ENCODE data around the gene KCNQ1.

Gene KCNQ1

DNA sequence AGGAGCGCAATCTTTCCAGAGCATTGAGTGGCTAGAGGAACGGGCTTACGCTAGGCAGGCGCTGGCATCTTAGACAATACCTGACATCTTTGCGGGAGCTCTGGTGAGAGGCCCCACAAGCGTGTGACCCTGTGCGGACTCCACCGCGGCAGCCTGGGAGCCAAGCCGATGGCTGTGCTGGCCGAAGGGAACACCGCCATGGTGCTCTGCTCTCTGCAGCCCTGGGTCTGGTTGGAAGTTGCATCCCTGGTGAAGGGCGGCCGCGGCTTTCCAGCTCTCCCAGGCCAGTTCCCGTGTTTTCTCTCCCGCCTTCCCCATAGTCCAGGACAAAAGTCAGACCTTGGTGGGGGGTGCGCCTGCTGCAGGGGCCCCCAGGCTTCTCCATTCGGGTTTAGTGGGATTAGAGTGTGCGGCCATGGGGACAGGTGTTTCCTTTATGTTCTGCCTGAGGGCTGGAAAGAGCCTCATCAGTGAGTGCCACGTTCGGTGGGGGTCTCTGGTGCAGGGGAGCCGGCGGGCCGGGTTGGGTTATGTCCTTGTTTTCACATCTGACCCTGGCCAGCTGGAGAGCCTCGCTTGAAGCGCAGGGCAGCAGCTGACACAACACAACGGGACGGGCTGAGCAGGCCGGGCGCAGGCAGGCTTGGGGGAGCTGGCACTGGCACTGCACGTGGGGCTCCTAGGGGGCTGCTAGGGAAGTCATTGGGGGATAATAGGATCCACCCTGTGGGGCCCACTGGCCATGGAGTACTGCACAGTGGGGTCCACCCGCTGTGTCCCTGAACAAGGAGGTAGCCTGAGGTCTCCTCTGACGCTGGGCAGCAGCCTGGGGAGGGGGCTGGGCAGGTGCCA is 94.8 kb downstream of the KCNQ1 start:
- no peak for DNase-seq

- DNase-seq: no peak
These were observed 95.6 kb downstream of the KCNQ1 start for GRCh38 chr11:2540223-2540991.

DNA sequence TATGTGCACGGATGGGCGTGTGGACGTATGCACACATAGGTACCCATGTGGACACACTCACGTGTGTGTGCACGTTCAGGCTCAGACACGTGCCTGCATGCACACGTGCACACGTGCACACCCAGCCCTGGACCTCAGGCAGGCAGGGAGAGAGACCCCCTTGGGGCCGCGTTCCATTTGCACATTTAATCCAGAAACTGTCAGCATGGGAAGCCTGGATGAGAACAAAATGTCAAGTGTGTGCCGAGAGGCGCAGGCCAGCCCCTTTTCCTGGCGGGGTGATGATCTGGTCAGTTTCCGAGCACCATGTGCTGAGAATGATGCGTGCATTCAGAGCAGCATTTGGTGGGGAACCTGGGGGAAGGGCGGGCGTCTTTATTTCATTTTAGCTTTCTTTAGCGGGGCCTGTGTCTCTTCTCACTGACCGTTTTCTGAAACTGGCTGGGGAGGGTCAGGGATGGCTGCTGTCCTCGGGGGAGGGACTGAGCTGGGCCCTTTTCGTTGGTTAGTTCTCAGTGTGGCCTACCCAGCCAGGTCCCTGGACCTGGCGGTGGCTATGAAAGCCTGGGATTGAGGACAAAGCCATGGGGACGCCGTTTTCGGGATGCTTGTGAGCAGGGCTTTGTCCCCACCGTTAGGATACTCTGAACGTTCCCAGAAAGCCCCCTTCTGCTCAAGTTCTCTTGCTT is 96.3 kb downstream of the KCNQ1 start:
- DNase-seq: no peak

GRCh38 chr11:2541881-2542361 is 97.1 kb downstream of the KCNQ1 start:
- DNase-seq: no peak

DNA sequence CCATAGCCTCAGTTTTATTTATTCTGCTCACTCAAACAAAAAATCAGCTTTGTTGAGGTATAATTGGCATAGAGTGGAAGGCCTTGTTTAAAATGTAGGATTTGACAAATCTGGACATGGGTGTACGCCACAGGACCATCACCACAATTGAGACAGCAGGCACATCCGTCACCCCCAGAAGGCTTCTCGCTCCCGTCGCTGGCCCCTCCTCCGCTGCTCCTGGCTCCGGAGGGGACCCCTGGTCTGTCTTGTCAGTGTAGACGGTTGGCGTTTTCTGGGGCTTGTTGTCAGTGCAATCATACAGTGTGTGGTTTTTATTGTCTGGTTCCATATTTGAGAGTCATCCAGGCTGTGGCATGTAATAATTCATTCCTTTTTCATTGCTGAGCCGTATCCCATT is 97.6 kb downstream of the KCNQ1 start:
- no peak for DNase-seq

DNA sequence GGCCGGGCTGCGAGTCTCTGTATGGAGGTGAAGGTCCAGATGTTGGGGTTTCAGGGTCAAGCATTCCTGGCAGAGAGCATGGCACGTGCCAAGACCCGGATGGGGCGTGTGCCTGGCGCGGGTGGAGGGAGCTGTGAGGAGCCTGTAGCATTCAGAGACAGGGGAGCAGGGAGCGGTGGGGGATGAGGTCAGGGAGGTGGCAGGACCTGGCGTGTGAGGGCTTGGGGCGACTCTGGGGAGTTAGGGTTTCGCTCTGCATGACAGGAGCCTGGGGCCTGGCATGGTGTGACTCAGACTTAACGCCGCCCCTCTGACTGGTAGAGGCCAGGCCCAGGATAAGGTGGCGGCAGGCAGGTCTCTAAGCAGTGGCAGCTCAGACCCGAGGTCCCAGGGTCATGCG is 103.0 kb downstream of the KCNQ1 start:
- DNase-seq: no peak

DNA sequence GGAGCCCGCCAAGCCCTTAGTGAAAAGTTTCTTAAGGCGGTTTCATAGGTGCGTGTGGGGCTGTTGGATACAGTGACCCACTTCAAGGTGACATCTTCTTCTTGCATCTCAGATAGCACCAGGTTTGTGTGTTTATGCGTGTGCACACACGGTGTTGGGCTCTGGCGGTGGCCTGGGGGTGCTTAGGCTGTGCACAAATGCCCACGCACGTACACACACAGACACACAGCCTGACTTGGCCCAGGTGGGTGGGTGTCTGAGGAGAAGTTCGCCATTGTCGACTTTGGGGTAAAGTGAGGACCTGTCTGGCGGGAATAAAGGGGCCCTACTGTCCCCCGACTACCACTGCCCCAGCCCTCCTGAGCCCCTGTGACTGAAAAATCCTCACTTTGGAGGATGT is 103.8 kb downstream of the KCNQ1 start:
- no peak for DNase-seq

GRCh38 chr11:2549080-2549479 is 104.3 kb downstream of the KCNQ1 start:
- no peak for DNase-seq

DNA sequence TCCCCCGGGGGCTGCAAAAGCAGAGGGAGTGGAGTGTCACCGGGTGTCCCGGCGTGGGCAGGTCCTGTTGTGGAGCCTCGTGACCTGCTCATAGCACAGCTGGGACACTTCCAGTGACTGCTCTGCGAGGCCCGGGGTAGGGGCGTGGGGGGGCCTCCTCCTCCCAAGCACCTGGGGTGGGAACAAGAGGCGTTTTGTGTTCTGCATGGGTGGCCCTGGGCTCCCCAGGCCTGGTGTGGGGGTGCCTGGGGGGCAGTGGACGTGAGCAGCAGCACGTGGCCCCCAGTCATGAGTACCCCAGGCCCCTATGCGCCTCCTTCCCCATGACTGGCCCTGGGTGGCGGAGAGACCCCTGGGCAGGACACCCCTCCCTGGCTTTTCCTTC is 104.7 kb downstream of the KCNQ1 start:
- no peak for DNase-seq

- DNase-seq: no peak
These were observed 105.2 kb downstream of the KCNQ1 start for GRCh38 chr11:2549876-2550605.

- DNase-seq: no peak
These were observed 105.8 kb downstream of the KCNQ1 start for GRCh38 chr11:2550606-2550970.

GRCh38 chr11:2551131-2551530 is 106.3 kb downstream of the KCNQ1 start:
- no peak for DNase-seq

DNA sequence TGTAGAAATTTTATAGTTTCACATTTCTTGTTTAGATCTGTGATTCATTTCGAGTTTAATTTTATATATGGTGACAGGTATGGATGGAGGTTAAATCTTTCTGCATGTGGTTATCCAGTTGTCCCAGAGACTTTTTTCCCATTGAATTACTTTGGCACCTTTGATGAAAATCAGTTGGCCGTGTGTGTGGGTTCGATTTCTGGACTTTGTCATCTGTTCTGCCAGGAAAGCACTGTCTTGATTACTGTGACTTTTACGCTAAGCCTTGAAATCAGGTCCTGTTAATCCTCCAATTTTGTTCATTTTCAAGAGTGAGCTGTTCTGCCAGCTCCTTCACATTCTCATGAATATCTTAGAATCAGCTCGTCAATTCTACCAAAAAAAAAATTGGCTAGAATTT is 107.4 kb downstream of the KCNQ1 start:
- no peak for DNase-seq

DNA sequence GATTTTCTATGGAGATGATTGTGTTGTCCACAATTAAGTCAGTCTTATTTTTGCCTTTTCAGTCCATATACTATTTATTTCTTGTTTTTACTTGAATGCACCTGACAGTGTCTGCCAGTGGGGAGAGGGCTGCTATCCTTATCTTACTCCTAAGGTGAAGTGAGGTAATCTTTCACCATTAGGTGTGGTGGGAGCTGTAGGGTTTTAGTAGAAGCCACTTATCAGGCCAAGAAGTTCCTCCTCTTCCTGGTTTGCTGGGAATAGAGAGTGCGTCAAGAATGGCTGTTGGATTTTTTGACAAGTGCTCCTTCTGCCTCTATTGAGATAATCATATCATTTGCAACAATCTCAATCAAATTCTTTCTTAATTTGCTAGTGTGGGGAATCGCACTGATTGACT is 108.4 kb downstream of the KCNQ1 start:
- DNase-seq: no peak

DNA sequence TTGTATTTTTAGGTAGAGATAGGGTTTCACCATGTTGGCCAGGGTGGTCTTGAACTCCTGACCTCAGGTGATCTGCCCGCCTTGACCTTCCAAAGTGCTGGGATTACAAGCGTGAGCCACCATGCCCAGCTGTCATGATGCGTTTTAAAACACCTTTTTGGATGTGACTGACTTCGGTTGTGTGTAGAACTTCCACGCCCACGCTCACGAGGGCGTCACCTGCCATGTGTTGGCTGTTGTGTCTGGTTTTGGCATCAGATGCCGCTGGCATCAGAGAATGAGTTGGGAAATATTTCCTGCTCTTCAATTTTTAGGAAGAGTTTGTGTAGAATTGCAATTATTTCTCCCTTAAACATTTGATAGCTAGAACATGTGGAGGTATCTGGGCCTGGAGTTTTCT is 109.1 kb downstream of the KCNQ1 start:
- no peak for DNase-seq

DNA sequence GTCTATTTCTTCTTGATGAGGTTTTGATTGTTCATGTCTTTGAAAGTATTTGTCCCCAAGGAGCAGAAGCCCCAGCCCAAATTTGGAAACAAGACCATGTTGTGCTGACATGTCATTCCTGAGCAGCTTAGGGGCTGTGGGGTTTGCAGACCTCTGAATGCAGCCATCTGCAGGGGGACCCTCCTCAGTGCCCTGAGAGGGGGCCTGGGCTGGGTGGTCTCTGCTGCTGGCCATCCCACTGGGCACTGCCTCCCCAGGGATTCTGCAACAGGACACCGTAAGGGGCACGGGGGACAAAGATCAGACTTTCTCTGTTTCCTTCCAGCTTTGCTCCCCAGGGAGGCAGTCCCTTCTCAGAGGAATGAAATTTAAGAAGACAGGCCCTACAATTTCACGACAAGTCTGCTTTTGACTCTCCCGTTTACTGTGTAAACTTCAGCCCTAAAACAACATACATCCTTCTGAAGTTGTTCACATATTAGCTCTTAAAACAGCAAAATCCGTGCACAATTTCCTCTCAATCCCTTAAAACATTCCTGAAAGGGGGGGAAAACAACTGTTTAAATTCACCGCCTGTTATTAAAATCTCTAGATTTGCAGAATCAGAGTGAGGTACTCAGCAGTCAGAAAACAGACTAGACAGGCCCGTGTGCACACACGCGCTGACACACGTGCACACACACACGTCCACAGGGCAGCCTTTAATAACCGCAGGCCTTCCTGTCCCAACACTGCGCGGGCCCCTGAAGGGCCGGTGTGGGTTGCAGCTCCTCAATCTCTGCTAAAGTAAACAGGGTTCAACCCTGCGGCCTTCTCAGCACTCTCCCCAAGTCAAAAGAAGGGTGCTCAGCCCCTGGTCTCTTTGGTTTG is 109.8 kb downstream of the KCNQ1 start:
- no peak for DNase-seq

DNA sequence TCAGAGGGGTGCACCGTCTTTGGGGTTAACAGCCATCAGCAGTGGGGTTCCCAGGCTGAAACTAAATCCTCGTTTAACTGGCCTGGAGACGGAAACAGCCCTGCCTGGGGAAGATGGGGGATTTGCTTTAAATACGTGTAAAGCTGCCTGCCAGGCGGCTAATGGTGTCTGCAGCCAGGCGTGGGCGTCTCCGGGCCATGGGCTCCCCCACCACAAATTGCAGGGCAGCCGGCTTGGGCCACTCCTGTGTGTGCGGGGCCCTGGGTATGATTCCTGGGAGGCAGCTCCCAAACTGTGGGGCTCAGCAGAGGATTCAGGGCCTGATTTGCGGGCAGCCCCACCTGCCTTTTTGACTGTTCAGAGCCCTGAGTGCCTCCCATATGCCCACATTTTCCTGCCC is 110.5 kb downstream of the KCNQ1 start:
- no peak for DNase-seq

DNA sequence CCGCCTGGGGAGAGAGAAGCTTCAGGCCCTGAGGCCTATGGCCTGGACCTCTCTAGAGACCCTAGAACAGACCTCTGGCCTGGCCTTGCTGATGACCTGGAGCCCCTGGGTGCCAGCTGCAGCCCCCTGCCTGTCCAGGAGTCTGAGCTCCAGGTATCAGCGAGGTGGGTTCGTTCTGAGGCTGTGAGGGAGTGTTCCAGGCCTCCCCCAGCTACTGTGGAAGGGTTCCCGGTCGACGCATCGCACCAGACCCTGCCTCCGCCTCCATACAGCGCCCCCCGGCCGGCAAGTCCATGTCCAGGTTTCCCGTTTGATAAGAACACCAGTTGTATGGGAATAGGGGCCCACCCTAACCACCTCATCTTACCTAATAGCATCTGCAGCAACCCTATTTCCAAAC is 111.1 kb downstream of the KCNQ1 start:
- no peak for DNase-seq

DNA sequence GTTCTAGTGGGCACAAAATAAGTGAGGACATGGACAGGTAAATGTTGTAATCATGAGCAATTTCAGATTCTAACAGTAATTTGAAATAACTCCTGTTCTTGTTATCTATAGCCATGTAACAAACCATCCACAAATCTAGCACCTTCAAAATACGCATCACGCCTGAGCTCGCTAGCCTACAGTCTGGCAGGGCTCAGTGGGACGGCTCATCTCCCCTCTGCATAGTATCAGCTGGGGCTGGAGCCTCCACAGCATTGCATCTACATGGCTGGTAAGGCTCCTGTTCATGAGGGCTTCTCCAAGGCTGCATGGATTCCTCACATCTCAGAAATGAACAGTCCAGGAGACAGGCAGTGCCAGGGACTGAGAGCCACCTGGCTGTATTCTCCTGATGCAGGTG is 112.6 kb downstream of the KCNQ1 start:
- DNase-seq: no peak

GRCh38 chr11:2558397-2558796 is 113.6 kb downstream of the KCNQ1 start:
- no peak for DNase-seq

DNA sequence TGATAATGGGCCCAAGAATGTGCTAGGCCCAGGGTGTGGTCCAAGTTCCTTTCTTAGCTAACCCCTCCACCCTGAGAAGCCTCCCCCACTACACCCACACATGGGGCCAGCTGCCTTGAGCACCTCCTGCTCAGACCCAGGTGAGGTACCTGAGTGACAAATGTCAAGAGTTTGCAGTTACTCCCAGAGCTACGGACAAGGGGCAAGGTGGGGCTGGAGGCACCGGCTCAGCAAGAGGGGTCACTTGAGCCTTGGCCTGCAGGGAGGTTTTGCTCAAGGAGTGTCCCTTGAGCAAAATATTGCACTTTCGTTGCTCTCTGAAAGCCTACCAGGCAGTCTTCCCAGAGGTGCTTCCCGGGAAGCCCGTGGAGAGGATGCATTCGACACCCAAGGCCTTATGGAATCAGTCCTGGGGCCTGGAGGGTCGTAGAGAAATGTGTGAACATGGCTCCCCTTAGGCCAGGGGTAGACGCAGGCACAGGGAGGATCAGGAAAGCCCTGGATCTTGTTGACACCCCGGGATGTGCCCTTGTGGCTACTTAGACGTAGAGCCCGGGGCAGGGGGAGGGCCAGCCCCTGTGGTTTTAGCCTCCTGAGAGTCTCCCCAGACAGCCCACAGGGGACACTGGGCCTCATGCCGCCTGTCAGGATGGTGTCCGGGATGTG is 114.2 kb downstream of the KCNQ1 start:
- no peak for DNase-seq

Data from DMS153 (cell line).